ENCODE data around the gene OPCML.

Gene OPCML

DNA sequence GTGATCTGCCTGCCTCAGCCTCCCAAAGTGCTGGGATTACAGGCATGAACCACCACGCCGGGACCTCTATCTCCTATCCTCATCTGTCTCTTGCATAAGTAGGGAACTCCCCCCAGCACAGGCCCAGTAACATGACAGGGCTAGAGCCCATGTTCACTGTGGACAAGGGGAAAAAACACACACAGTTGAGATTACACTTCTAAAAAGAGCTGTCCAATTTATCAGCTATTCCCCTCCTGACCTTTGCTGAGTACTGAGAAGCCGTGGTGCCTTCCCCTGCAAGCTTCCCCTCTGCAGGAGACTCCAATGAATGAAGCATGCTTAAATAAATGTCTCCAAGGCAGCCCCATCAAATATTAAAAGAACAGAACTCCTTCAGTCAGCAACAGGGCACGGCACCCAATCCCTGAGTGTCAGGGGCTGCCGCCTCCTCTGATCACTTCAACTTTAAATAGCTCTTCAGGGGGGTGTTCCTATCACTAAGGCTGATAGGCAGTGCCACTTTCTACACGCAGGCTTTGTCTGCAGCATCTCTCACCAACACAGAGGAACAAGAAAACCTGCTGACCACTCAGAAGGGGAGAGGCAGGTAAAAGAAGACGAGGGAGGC lies 385.5 kb downstream of the OPCML start:
- no peak for DNase-seq (ENCODE audit: low read depth in 1 of 2, low spot score in 1 of 2)

GRCh38 chr11:133137939-133138338 lies 394.4 kb downstream of the OPCML start:
- no peak for DNase-seq (ENCODE audit: low read depth in 1 of 2, low spot score in 1 of 2)

- no peak for DNase-seq (ENCODE audit: low read depth in 1 of 2, low spot score in 1 of 2)
Observed at GRCh38 chr11:133137270-133137669, 395.0 kb downstream of the OPCML start.

DNA sequence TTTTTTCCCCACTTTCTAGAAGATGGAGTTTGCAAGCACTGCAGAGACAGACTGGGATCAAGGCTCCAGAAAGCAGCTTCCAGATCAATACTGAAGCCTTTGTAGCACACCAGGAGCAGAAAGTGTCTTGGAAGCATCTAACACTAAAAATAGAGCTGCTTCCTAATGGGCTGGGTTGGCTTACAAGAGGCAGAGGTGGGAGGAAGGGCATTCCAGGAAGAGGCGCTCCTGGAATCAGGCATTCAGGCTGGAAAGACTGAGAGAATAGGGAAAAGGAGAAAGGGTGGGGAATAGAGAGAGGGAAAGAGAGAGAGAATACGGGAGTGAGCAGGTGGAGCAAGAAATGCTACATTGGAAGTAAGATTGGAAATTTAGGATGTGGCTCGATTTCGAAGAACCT lies 395.9 kb downstream of the OPCML start:
- no peak for DNase-seq (ENCODE audit: low read depth in 1 of 2, low spot score in 1 of 2)

DNA sequence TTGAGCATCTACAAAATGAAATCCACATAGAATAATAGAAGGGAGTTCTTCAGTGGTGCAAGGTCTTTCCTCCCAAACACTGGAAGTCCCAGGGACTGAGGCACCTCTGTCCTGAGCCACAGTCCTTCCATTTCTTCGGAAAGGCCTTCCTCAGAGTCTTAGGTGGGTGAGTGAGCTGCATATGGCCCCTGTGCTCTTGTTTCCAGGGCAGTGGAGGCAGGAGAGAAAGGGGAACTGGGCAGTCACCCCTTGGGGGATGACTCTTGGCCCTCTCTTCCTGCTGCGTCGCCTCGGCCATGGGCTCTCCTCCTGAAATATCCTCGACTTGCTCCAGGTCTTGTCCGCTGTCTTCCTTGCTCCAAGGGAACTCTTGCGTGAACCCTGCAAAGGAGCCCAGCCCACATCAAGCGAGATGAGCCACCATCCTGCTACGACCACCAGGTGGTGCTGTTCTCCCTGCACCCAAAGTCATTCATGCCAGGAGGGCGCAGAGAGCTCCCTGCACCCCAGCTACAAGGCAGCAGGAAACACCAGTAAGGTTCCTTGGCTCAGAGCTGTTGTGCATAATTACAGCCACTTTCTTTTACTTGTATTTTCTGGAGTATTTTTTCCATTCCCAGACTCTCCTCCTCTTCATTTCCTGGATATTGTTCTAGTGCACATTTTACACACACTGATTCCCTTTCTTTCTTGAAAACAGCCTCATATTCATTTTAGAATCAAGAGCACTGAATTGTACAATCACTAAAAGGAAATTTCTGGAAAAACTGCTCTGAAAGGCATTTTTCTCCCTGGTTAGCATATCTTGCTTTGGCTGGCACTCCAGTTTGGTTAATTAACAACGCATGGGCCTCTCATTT lies 397.8 kb downstream of the OPCML start:
- DNase-seq (ENCODE audit: low read depth in 1 of 2, low spot score in 1 of 2): peak; percentile 1 to 7

GRCh38 chr11:133133606-133134005 lies 398.7 kb downstream of the OPCML start:
- DNase-seq (ENCODE audit: low read depth in 1 of 2, low spot score in 1 of 2): no peak

- DNase-seq (ENCODE audit: low read depth in 1 of 2, low spot score in 1 of 2): no peak
Observed at GRCh38 chr11:133133050-133133449, 399.3 kb downstream of the OPCML start.

DNA sequence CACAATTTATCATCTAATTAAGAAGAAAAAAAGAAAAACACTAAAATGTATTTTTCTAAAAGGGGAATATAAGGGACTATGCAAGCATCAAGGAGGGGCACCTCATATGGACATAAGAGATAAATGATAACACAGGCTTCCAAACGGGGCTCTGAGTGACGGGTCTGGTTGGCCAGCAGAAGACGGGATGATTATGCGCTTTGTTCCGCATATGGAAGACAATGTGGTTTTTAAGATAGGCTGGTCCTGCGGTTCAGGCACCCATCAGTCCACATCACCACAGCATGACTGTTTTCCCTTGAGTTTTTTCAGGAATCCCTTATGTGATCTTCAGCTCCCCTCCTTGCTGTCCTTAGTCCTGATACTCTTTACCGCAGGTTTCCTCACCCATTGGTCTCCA lies 404.6 kb downstream of the OPCML start:
- DNase-seq (ENCODE audit: low read depth in 1 of 2, low spot score in 1 of 2): no peak

DNA sequence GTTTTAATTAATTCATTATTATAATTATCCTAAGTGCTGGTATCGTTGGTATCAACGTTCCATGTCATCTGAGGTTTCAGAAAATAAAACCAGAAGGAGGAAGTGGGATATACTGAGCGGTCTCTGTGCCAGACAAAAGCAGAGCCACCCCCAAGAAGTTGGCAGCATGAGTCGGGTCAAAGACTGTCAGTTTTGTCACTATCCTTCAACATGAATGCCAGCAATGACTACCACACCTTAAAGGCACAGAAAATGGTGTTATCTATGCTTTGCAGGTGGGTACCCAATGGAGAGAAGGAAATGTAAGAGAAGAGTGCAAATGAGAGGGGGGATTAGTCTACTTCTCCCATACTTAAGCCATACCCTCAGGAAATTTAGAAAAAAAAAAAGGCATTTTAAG lies 408.5 kb downstream of the OPCML start:
- no peak for DNase-seq (ENCODE audit: low read depth in 1 of 2, low spot score in 1 of 2)

GRCh38 chr11:133123366-133123765 lies 408.9 kb downstream of the OPCML start:
- no peak for DNase-seq (ENCODE audit: low read depth in 1 of 2, low spot score in 1 of 2)

- no peak for DNase-seq (ENCODE audit: low read depth in 1 of 2, low spot score in 1 of 2)
Observed at GRCh38 chr11:133122256-133122655, 410.0 kb downstream of the OPCML start.

- DNase-seq (ENCODE audit: low read depth in 1 of 2, low spot score in 1 of 2): no peak
Observed at GRCh38 chr11:133118563-133119268, 413.6 kb downstream of the OPCML start.

GRCh38 chr11:133115099-133115498 lies 417.2 kb downstream of the OPCML start:
- no peak for DNase-seq (ENCODE audit: low read depth in 1 of 2, low spot score in 1 of 2)

GRCh38 chr11:133107763-133108162 lies 424.5 kb downstream of the OPCML start:
- DNase-seq (ENCODE audit: low read depth in 1 of 2, low spot score in 1 of 2): no peak

- DNase-seq (ENCODE audit: low read depth in 1 of 2, low spot score in 1 of 2): no peak
Observed at GRCh38 chr11:133107136-133107535, 425.2 kb downstream of the OPCML start.

GRCh38 chr11:133106417-133106816 lies 425.9 kb downstream of the OPCML start:
- no peak for DNase-seq (ENCODE audit: low read depth in 1 of 2, low spot score in 1 of 2)

GRCh38 chr11:133104009-133104744 lies 428.1 kb downstream of the OPCML start:
- no peak for DNase-seq (ENCODE audit: low read depth in 1 of 2, low spot score in 1 of 2)

DNA sequence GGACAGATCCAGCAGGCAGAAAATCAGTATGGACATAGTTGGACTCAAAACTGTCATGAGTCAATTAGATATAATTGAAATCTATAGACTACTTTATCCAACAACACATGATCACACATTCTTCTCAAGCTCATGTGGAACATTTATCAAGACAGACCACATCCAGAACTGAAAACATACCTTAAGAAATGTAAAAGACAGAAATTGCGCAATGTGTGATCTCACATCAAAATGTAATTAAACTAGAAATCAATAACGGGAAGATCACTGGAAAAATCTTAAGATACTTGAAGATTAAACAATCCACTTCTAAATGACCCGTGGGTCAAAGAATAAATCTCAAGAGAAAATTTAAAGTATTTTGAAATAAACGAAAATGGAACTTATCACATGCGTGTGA lies 435.3 kb downstream of the OPCML start:
- no peak for DNase-seq (ENCODE audit: low read depth in 1 of 2, low spot score in 1 of 2)

- no peak for DNase-seq (ENCODE audit: low read depth in 1 of 2, low spot score in 1 of 2)
Observed at GRCh38 chr11:133086518-133086917, 445.8 kb downstream of the OPCML start.

GRCh38 chr11:133082841-133083488 lies 449.3 kb downstream of the OPCML start:
- DNase-seq (ENCODE audit: low read depth in 1 of 2, low spot score in 1 of 2): peak; percentile 19 to 30

GRCh38 chr11:133082453-133082781 lies 449.9 kb downstream of the OPCML start:
- DNase-seq (ENCODE audit: low read depth in 1 of 2, low spot score in 1 of 2): no peak

All from activated CD4-positive, alpha-beta T cell treated with anti-CD3 and anti-CD28 coated beads, Interleukin-2, amount 50 U/mL, for 24 hours (primary cell).